Measurements from ENCODE around the gene GPR75. TPM values are rescaled to one million over a fixed set of nuclear protein-coding genes. Genes with fewer than 3 reads are reported as not detected.
"Not testable (repeated sequence)": the region's sequence is repeated elsewhere in the genome, so short reads cannot be mapped to it uniquely, and the experiment has no call there.

The GPR75 gene
- total RNA-seq, 1 donor from 2014 or later: 2.3 TPM

- not testable (repeated sequence) for DNase-seq
Measured at GRCh38 chr2:53851052-53851757, 8.6 kb downstream of the GPR75 start.

- DNase-seq: no peak
Measured at GRCh38 chr2:53848062-53848461, 11.7 kb downstream of the GPR75 start.

- no peak for DNase-seq
Measured at GRCh38 chr2:53843595-53843994, 16.2 kb downstream of the GPR75 start.

GRCh38 chr2:53842891-53843290, 16.9 kb downstream of the GPR75 start:
- no peak for DNase-seq

GRCh38 chr2:53841651-53842050, 18.1 kb downstream of the GPR75 start:
- DNase-seq: not testable (repeated sequence)

- DNase-seq: no peak
Measured at GRCh38 chr2:53840580-53840979, 19.2 kb downstream of the GPR75 start.

GRCh38 chr2:53829980-53830290, 29.8 kb downstream of the GPR75 start:
- DNase-seq: not testable (repeated sequence)

- DNase-seq: no peak
Measured at GRCh38 chr2:53829273-53829979, 30.3 kb downstream of the GPR75 start.

- DNase-seq: no peak
Measured at GRCh38 chr2:53828331-53828730, 31.4 kb downstream of the GPR75 start.

- DNase-seq: no peak
Measured at GRCh38 chr2:53827398-53828175, 32.2 kb downstream of the GPR75 start.

- DNase-seq: no peak
Measured at GRCh38 chr2:53826587-53827397, 33.0 kb downstream of the GPR75 start.

GRCh38 chr2:53826030-53826410, 33.7 kb downstream of the GPR75 start:
- DNase-seq: no peak

- DNase-seq: not testable (repeated sequence)
Measured at GRCh38 chr2:53823639-53824038, 36.1 kb downstream of the GPR75 start.

GRCh38 chr2:53821810-53822209, 38.0 kb downstream of the GPR75 start:
- DNase-seq: no peak

- DNase-seq: no peak
Measured at GRCh38 chr2:53820711-53821110, 39.1 kb downstream of the GPR75 start.

GRCh38 chr2:53820048-53820447, 39.7 kb downstream of the GPR75 start:
- DNase-seq: no peak

- DNase-seq: no peak
Measured at GRCh38 chr2:53819634-53820033, 40.1 kb downstream of the GPR75 start.

- no peak for DNase-seq
Measured at GRCh38 chr2:53818854-53819435, 40.8 kb downstream of the GPR75 start.

- no peak for DNase-seq
Measured at GRCh38 chr2:53813151-53813550, 46.6 kb downstream of the GPR75 start.

GRCh38 chr2:53811601-53812000, 48.2 kb downstream of the GPR75 start:
- DNase-seq: no peak
